Raji (cell line): ENCODE results near the gene RPL15.

Experiments used
- POLR2A ChIP-seq: IDR thresholded peaks from 2 replicates; pipeline ENCODE4 v1.6.1; 2011; ENCODE audit warnings: low read depth, low read length, control low read depth; ENCODE audit not compliant: insufficient read depth

Gene RPL15

GRCh38 chr3:23944861-23945662, 28.1 kb downstream of the RPL15 start, which contains the start of gene NR1D2:
TSS of gene NR1D2 (plus strand) at chr3:23945286. CDS start at chr3:23945579, 293 bp downstream.
- peak; percentile 35; the same call in 1 of the 2 replicates for TF ChIP-seq POLR2A

GRCh38 chr3:23945663-23945912, 28.7 kb downstream of the RPL15 start:
- no peak for TF ChIP-seq POLR2A

- peak; percentile 70 for TF ChIP-seq POLR2A
These were observed 29.2 kb downstream of the RPL15 start for GRCh38 chr3:23945913-23946687.

GRCh38 chr3:23948761-23949160, 31.8 kb downstream of the RPL15 start:
- TF ChIP-seq POLR2A = no peak

GRCh38 chr3:23949784-23950183, 32.9 kb downstream of the RPL15 start:
- TF ChIP-seq POLR2A = no peak

GRCh38 chr3:23950293-23950692, 33.4 kb downstream of the RPL15 start:
- TF ChIP-seq POLR2A = no peak

GRCh38 chr3:23952646-23953045, 35.7 kb downstream of the RPL15 start:
- no peak for TF ChIP-seq POLR2A

- TF ChIP-seq POLR2A = no peak
These were observed 36.6 kb downstream of the RPL15 start for GRCh38 chr3:23953523-23953922.

GRCh38 chr3:23954144-23954543, 37.2 kb downstream of the RPL15 start:
- TF ChIP-seq POLR2A = no peak

GRCh38 chr3:23956701-23957100, 39.8 kb downstream of the RPL15 start:
- TF ChIP-seq POLR2A = no peak

- TF ChIP-seq POLR2A = no peak
These were observed 42.4 kb downstream of the RPL15 start for GRCh38 chr3:23959135-23959900.

- TF ChIP-seq POLR2A = no peak
These were observed 43.7 kb downstream of the RPL15 start for GRCh38 chr3:23960649-23961048.

- no peak for TF ChIP-seq POLR2A
These were observed 44.1 kb downstream of the RPL15 start for GRCh38 chr3:23961066-23961465.

GRCh38 chr3:23961913-23962312, 45.0 kb downstream of the RPL15 start:
- no peak for TF ChIP-seq POLR2A

GRCh38 chr3:23964537-23965235, 47.8 kb downstream of the RPL15 start:
- TF ChIP-seq POLR2A = no peak
